ENCODE data around the gene NOP53. TPM values are rescaled to one million over a fixed set of nuclear protein-coding genes. Genes with fewer than 3 reads are reported as not detected.

NOP53 gene
- total RNA-seq, 4 donors from 2014 or later, result 141 to 262 (median 150) TPM

GRCh38 chr19:47698631-47699359 is 46.6 kb upstream of the NOP53 start:
- no peaks in the 10 kb centered on the region for H3K27me3 ChIP-seq
- H3K9me3 ChIP-seq, result no peaks in the 10 kb centered on the region
- no peak for DNase-seq
- intact Hi-C loops (cut with DNase I; ENCODE audit: low total_unique reads), result loop anchor here (1.0 to 10.0 kb wide), 7 partner anchors 45 to 424 kb away; partner anchors contain the start of genes DHX34, INAFM1 and NAPA
- ATAC-seq, result no peak
- in situ Hi-C loops (cut with MboI; ENCODE audit: low sequenced_read_pairs in 4 of 4), result loop anchor here in 3 of 4 donors (5.0 to 10.0 kb wide), 4 partner anchors 94 to 184 kb away; partner anchors contain the start of genes BICRA (in 1 of the 3) and NAPA (in 1 of the 3)
- peaks cover 4% of the 10 kb centered on the region in 2 donors for H3K4me1 ChIP-seq
- H3K36me3 ChIP-seq, result peaks cover 0 to 60% of the 10 kb centered on the region in 2 donors
- H3K27ac ChIP-seq, result peak overlapping the region; percentile 6 to 85 (median 58)
- no peak overlapping the region for H3K4me3 ChIP-seq
- TF ChIP-seq CTCF (IDR thresholded peaks at IDR 0.05 in 4 of 5, conservative IDR thresholded peaks at IDR 0.05 in 1 of 5), result no peak
- no peak for TF ChIP-seq POLR2A (IDR thresholded peaks at IDR 0.05)

GRCh38 chr19:47699360-47699917 is 45.9 kb upstream of the NOP53 start:
- in situ Hi-C loops (cut with MboI; ENCODE audit: low sequenced_read_pairs in 4 of 4) (loop anchor here in 3 of 4 donors (5.0 to 10.0 kb wide), 4 partner anchors 95 to 185 kb away; partner anchors contain the start of genes BICRA (in 1 of the 3) and NAPA (in 1 of the 3)), intact Hi-C loops (cut with DNase I; ENCODE audit: low total_unique reads) (loop anchor here (2.0 to 10.0 kb wide), 4 partner anchors 185 to 425 kb away; partner anchors contain the start of genes DHX34, INAFM1 and NAPA)
- TF ChIP-seq CTCF (IDR thresholded peaks at IDR 0.05 in 4 of 5, conservative IDR thresholded peaks at IDR 0.05 in 1 of 5) (peak; percentile 32 to 80 (median 72)), POLR2A (IDR thresholded peaks at IDR 0.05) (no peak)
- H3K36me3 ChIP-seq, result peaks cover 0 to 64% of the 10 kb centered on the region in 2 donors
- H3K4me3 ChIP-seq, result no peak overlapping the region
- H3K9me3 ChIP-seq, result no peaks in the 10 kb centered on the region
- no peaks in the 10 kb centered on the region for H3K27me3 ChIP-seq
- H3K4me1 ChIP-seq, result peaks cover 4% of the 10 kb centered on the region in 2 donors
- H3K27ac ChIP-seq, result no peak overlapping the region
- DNase-seq (peak in 1 of 2 donors; percentile 48), ATAC-seq (no peak)

- in situ Hi-C loops (cut with MboI; ENCODE audit: low sequenced_read_pairs in 4 of 4) (loop anchor here in 2 of 4 donors (10.0 kb wide), 2 partner anchors 106 to 186 kb away; partner anchors contain the start of gene NAPA (in 1 of the 2)), intact Hi-C loops (cut with DNase I; ENCODE audit: low total_unique reads) (no loop called here)
- Histone ChIP-seq H3K4me1 (peaks cover 4% of the 10 kb centered on the region in 2 donors), H3K4me3 (no peak overlapping the region), H3K36me3 (peaks cover 0 to 57% of the 10 kb centered on the region in 2 donors), H3K27ac (no peak overlapping the region), H3K27me3 (no peaks in the 10 kb centered on the region), H3K9me3 (no peaks in the 10 kb centered on the region)
- DNase-seq (no peak), ATAC-seq (no peak)
- TF ChIP-seq CTCF (IDR thresholded peaks at IDR 0.05 in 4 of 5, conservative IDR thresholded peaks at IDR 0.05 in 1 of 5) (peak in 1 of 5 experiments; percentile 9), POLR2A (IDR thresholded peaks at IDR 0.05) (no peak)
These were observed 44.2 kb upstream of the NOP53 start for GRCh38 chr19:47700934-47701716.

GRCh38 chr19:47701717-47702552 is 43.4 kb upstream of the NOP53 start:
- DNase-seq, result no peak
- Histone ChIP-seq H3K27ac (no peak overlapping the region), H3K27me3 (no peaks in the 10 kb centered on the region), H3K4me1 (peaks cover 4% of the 10 kb centered on the region in 2 donors), H3K9me3 (no peaks in the 10 kb centered on the region), H3K4me3 (no peak overlapping the region), H3K36me3 (peaks cover 0 to 52% of the 10 kb centered on the region in 2 donors)
- no peak for ATAC-seq
- intact Hi-C loops (cut with DNase I; ENCODE audit: low total_unique reads), result no loop called here
- no peak for TF ChIP-seq CTCF (IDR thresholded peaks at IDR 0.05 in 4 of 5, conservative IDR thresholded peaks at IDR 0.05 in 1 of 5)
- in situ Hi-C loops (cut with MboI; ENCODE audit: low sequenced_read_pairs in 4 of 4), result loop anchor here in 2 of 4 donors (10.0 kb wide), 2 partner anchors 107 to 187 kb away; partner anchors contain the start of gene NAPA (in 1 of the 2)
